Gastroesophageal sphincter (tissue), 4 donors: Measurements from ENCODE around the gene ENAM. TPM values are rescaled to one million over a fixed set of nuclear protein-coding genes. Genes with fewer than 3 reads are reported as not detected.

ENCODE experiments used
- ATAC-seq: fragments of 150-250 bp; one replicate; pipeline ENCODE4 v1.9.1; 2016; ENCODE audit warnings: mild to moderate bottlenecking, moderate library complexity
- H3K27ac ChIP-seq, 4 donors: fragments of 200-600 bp; sonication (generic) in 3 of 4; 1 replicate in 3 of 4; 2 replicates in 1 of 4; pipeline ENCODE4 v1.5.1; 2016 to 2019
- H3K27me3 ChIP-seq: fragments of 200-600 bp; sonication (generic); one replicate; pipeline ENCODE4 v1.5.1; 2019
- H3K36me3 ChIP-seq, 2 donors: fragments of 200-600 bp; sonication (generic); one replicate each; pipeline ENCODE4 v1.5.1; 2019; ENCODE audit warnings: control low read depth in 1 of 2
- H3K4me1 ChIP-seq, 3 donors: fragments of 200-600 bp; sonication (generic); 1 replicate in 2 of 3; 2 replicates in 1 of 3; pipeline ENCODE4 v1.5.1; 2016 to 2019; ENCODE audit warnings: control low read depth in 2 of 3
- H3K4me3 ChIP-seq, 2 donors: fragments of 200-600 bp; sonication (generic); one replicate each; pipeline ENCODE4 v1.5.1; 2019; ENCODE audit warnings: mild to moderate bottlenecking in 1 of 2, moderate library complexity in 1 of 2
- H3K9me3 ChIP-seq, 3 donors: fragments of 200-600 bp; sonication (generic); one replicate each; pipeline ENCODE4 v1.5.1; 2017 to 2019; ENCODE audit warnings: control low read depth in 2 of 3
- CTCF ChIP-seq, 4 experiments: fragments of 200-600 bp in 2 of 4; fragments of 450-650 bp in 2 of 4; sonication (generic) in 1 of 4; IDR thresholded peaks; one replicate each; pipeline ENCODE4 v1.5.1; 2017 to 2019; ENCODE audit warnings: antibody characterized with exemption in 4 of 4, mild to moderate bottlenecking in 2 of 4, moderate library complexity in 2 of 4
- EP300 ChIP-seq: sonication (generic); formaldehyde crosslinking; IDR thresholded peaks from one replicate; pipeline ENCODE4 v1.6.1; 2017; ENCODE audit warnings: antibody characterized with exemption, mild to moderate bottlenecking
- POLR2A ChIP-seq, 2 donors: fragments of 450-650 bp; IDR thresholded peaks; one replicate each; pipeline ENCODE4 v1.6.1; 2017; ENCODE audit warnings: antibody characterized with exemption in 2 of 2, mild to moderate bottlenecking in 2 of 2, moderate library complexity in 1 of 2
- POLR2AphosphoS5 ChIP-seq: sonication (generic); formaldehyde crosslinking; IDR thresholded peaks from one replicate; pipeline ENCODE4 v1.6.1; 2017; ENCODE audit warnings: antibody characterized with exemption
- whole genome bisulfite sequencing, 2 donors: methylation state at CpG; one replicate each; pipeline ENCODE4 v1.1.5; 2018; ENCODE audit warnings: low coverage in 1 of 2; 5-methylcytosine and 5-hydroxymethylcytosine counted together
- total RNA-seq, 4 donors: library from RNA; depleted of rRNA; stranded (reverse); fragments of >200 nt; gene quantifications; one replicate each; pipeline ENCODE4 v1.1.0, GENCODE V29; 2016

Gene ENAM
- total RNA-seq, 4 donors from 2014 or later: 0.16 to 0.54 TPM; not detected in 2

GRCh38 chr4:70670332-70671014, 41.9 kb downstream of the ENAM start:
- H3K27me3 ChIP-seq: no peaks in the 10 kb centered on the region
- WGBS, 2 donors: 72 to 83% methylated on average over 4 to 5 of the region's 5 CpGs
- H3K27ac ChIP-seq: no peak overlapping the region
- no peak for TF ChIP-seq POLR2A (IDR thresholded peaks at IDR 0.05)
- TF ChIP-seq EP300: no peak
- no peak for TF ChIP-seq POLR2AphosphoS5
- no peaks in the 10 kb centered on the region for H3K36me3 ChIP-seq
- no peak overlapping the region for H3K4me3 ChIP-seq
- no peaks in the 10 kb centered on the region for H3K4me1 ChIP-seq
- H3K9me3 ChIP-seq: no peaks in the 10 kb centered on the region
- no peak for ATAC-seq

- no peak overlapping the region for H3K4me3 ChIP-seq
- H3K27ac ChIP-seq: no peak overlapping the region
- no peaks in the 10 kb centered on the region for H3K9me3 ChIP-seq
- ATAC-seq: no peak
- no peak for TF ChIP-seq CTCF (IDR thresholded peaks at IDR 0.05)
- TF ChIP-seq POLR2AphosphoS5: no peak
- no peak for TF ChIP-seq POLR2A (IDR thresholded peaks at IDR 0.05)
- no peak for TF ChIP-seq EP300
- H3K4me1 ChIP-seq: no peaks in the 10 kb centered on the region
- 49 to 57% methylated on average over 2 of the region's 2 CpGs for WGBS, 2 donors
- H3K27me3 ChIP-seq: no peaks in the 10 kb centered on the region
- H3K36me3 ChIP-seq: no peaks in the 10 kb centered on the region
Observed at GRCh38 chr4:70671091-70671490, 42.5 kb downstream of the ENAM start.

- no peak for TF ChIP-seq POLR2AphosphoS5
- TF ChIP-seq EP300: no peak
- TF ChIP-seq CTCF (IDR thresholded peaks at IDR 0.05): no peak
- no peaks in the 10 kb centered on the region for H3K4me1 ChIP-seq
- no peak for ATAC-seq
- H3K4me3 ChIP-seq: no peak overlapping the region
- no peak overlapping the region for H3K27ac ChIP-seq
- no peaks in the 10 kb centered on the region for H3K36me3 ChIP-seq
- no peaks in the 10 kb centered on the region for H3K9me3 ChIP-seq
- H3K27me3 ChIP-seq: no peaks in the 10 kb centered on the region
Observed at GRCh38 chr4:70674191-70674590, 45.6 kb downstream of the ENAM start.

GRCh38 chr4:70674731-70675130, 46.2 kb downstream of the ENAM start:
- 29 to 54% methylated on average over 1 of the region's 1 CpG for WGBS, 2 donors
- no peak for ATAC-seq
- TF ChIP-seq POLR2AphosphoS5 (no peak), CTCF (IDR thresholded peaks at IDR 0.05) (no peak), EP300 (no peak), POLR2A (IDR thresholded peaks at IDR 0.05) (no peak)

GRCh38 chr4:70676554-70677090, 48.1 kb downstream of the ENAM start:
- H3K27me3 ChIP-seq: no peaks in the 10 kb centered on the region
- WGBS, 2 donors: 84 to 100% methylated on average over 6 of the region's 6 CpGs
- H3K9me3 ChIP-seq: no peaks in the 10 kb centered on the region
- no peak overlapping the region for H3K27ac ChIP-seq
- TF ChIP-seq POLR2AphosphoS5 (no peak), EP300 (no peak), CTCF (IDR thresholded peaks at IDR 0.05) (no peak)
- H3K4me3 ChIP-seq: no peak overlapping the region
- H3K36me3 ChIP-seq: no peaks in the 10 kb centered on the region
- no peak for ATAC-seq
- H3K4me1 ChIP-seq: no peaks in the 10 kb centered on the region

More at GRCh38 chr4:70674731-70675130, 46.2 kb downstream of the ENAM start:
- H3K9me3 ChIP-seq: no peaks in the 10 kb centered on the region
- H3K4me1 ChIP-seq: no peaks in the 10 kb centered on the region
- H3K36me3 ChIP-seq: no peaks in the 10 kb centered on the region
- H3K27ac ChIP-seq: no peak overlapping the region
- no peak overlapping the region for H3K4me3 ChIP-seq
- H3K27me3 ChIP-seq: no peaks in the 10 kb centered on the region
